GM19099 (cell line): ENCODE data around the gene VCX3A.
"Not testable (repeated sequence)": the region's sequence is repeated elsewhere in the genome, so short reads cannot be mapped to it uniquely, and the experiment has no call there.

Source experiments
- POLR2A ChIP-seq: IDR thresholded peaks from 3 replicates; pipeline ENCODE4 v1.6.1; 2011; ENCODE audit warnings: low read depth; ENCODE audit not compliant: insufficient read length; ENCODE audit errors: extremely low read depth

The VCX3A gene

DNA sequence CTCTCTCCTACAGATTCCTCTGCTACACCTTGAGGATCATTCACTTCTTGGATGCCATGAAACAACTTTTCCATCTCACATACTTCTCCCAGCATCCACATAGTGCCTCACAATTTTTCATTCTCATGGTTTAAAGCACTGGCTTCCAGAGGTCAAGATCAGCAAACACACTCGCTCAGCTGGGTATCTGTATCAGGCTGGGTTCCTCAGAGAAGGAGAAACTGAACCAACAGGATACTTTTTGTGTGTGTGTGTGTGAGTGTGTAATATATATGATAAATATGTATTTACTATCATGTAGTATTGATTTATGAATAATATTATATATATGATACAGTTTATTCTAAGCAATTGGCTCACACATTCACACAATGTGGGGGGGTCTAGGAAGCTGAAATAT is at the start of gene VCX3A:
Gene VCX3A (minus strand): TSS at position 101 of the 400 bp plus-strand sequence. CDS start 621 bp downstream, outside the sequence.
- not testable (repeated sequence) for TF ChIP-seq POLR2A

DNA sequence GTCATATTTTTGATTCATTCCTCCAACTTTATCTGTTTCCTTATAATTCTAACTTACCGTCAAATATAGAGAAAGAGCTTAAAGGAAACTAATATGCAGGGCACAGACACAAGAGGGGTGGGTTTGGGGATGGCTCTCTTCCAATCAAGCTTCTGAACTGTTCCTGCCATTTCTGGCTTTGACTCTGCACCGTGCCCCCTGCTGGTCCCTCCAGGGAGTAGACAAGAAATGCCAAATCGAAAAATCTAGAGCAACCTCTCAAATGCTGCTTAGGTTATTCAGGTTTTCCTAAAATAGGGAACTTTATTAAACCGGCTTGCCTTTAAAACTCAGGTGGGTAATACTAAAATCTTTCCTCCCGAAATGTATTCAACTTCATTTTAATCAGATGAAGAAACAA is 39.8 kb upstream of the VCX3A start:
- TF ChIP-seq POLR2A: no peak

GRCh38 chrX:6568031-6568430 is 33.1 kb upstream of the VCX3A start:
- no peak for TF ChIP-seq POLR2A

- no peak for TF ChIP-seq POLR2A
These were observed 24.1 kb upstream of the VCX3A start for GRCh38 chrX:6558979-6559378.

GRCh38 chrX:6557690-6558089 is 22.8 kb upstream of the VCX3A start:
- TF ChIP-seq POLR2A: no peak

DNA sequence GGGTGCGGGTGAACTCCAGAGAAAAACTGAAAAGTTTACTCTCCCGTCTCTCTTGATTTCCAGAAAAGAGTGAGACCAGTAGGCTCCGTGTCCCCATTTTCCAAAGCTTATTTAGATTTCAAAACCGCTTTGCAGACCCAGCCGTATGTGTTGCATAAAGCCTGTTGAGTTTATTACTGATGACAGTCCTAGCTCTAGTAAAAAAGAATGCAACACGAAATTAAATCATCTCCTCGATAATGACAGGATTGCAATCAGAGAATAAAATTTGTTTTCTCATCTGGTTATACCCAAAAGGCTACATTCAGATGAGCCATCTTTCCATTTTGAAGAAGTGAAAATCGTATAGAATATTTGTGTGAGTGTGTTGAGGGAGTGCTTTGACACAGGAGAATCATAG is 16.1 kb upstream of the VCX3A start:
- no peak for TF ChIP-seq POLR2A

DNA sequence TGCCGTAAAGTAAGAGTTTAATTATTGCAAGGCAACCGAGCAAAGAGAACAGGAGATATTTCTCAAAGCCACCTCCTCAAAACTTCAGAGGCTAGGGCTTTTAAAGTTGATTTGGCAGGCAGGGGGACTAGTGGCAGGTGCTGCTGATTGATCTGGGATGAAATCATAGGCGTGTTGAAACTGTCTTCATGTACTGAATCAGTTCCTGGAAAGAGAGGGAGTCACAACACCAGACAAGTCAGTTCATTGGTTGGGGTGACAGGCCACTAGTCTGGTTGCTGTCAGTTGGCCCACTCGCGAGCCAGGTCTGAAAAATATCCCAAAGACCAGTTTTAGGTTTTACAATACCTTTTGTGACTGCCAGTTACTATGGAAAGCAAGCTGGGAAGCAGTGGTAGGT is 10.8 kb upstream of the VCX3A start:
- TF ChIP-seq POLR2A: no peak

DNA sequence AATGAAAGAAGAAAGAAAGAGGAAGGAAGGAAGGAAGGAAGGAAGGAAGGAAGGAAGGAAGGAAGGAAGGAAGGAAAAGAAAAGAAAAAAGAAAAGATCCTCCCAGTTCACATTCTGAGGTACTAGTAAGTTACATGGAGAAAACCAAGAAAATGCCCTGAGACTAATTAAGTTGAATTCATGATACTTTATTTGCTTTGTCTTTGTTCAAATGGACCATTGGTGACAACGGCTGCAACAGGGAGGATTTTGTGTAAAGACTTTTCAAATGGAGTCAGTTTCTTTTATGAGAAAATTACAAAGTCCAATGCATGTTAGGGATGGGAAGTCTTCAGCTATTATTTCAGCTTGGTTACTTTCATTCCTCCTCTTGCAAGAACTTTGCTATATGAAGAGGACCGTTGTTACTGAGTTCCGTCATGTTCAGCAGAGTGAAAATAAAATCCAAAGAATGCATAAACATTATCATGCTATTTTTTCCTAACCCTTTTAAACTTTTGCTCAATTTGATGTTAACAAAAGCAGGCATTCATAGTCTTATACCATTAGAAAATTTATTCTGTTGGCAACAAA is 8.3 kb downstream of the VCX3A start:
- no peak for TF ChIP-seq POLR2A

- no peak for TF ChIP-seq POLR2A
These were observed 17.5 kb downstream of the VCX3A start for GRCh38 chrX:6517376-6517775.

DNA sequence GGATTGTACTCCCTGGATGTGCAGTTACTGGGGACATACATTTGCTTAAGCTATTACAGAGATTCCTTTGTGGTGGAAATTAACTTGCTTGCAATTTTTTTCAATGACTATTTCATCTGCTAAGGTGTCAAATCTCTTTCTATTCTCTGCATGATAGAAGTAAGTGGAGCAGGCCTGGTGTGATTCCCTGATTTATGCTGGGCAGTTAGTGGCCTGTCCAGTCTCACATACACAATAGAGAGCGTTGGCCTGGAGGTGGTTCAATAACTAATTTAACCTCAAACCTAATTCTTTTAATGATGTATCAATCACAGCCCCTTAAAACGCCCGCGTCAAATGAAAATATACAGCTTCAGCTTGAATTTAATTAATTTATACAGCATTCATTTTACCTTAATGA is 28.5 kb downstream of the VCX3A start:
- TF ChIP-seq POLR2A: no peak

DNA sequence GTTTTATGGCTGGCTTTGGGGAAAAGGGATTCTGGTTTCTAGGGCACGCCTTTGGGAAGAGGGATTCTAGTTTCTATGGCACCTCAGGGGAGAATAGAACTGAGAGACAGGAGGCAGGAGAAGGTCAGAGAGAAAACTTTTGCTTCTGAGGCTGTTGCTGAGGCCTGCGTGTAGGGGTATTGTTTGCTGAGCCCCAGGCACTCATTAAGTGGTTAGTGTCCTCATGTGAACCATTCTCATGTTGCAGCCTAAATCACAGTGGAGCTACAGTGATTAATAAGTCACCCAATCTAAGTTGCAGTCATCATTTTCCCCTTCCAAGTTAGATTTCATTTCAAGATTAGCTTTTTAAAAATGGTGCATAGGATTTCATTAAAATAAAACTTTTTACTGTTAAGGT is 29.0 kb downstream of the VCX3A start:
- TF ChIP-seq POLR2A: no peak

GRCh38 chrX:6500719-6501118 is 34.2 kb downstream of the VCX3A start:
- no peak for TF ChIP-seq POLR2A

GRCh38 chrX:6498324-6498723 is 36.6 kb downstream of the VCX3A start:
- no peak for TF ChIP-seq POLR2A
